GM21528 (cell line): ENCODE data around the gene RNF220.
"Not testable (repeated sequence)": the region's sequence is repeated elsewhere in the genome, so short reads cannot be mapped to it uniquely, and the experiment has no call there.

Experiments
- ATAC-seq: cut with Tn5 transposase; IDR thresholded peaks from one replicate; pipeline ENCODE4 v1.9.1; 2021; ENCODE audit warnings: mild to moderate bottlenecking, moderate library complexity; ENCODE audit not compliant: unreplicated experiment, low FRiP score

RNF220 gene

GRCh38 chr1:44689447-44689765 is 284.4 kb downstream of the RNF220 start:
- no peak for ATAC-seq

DNA sequence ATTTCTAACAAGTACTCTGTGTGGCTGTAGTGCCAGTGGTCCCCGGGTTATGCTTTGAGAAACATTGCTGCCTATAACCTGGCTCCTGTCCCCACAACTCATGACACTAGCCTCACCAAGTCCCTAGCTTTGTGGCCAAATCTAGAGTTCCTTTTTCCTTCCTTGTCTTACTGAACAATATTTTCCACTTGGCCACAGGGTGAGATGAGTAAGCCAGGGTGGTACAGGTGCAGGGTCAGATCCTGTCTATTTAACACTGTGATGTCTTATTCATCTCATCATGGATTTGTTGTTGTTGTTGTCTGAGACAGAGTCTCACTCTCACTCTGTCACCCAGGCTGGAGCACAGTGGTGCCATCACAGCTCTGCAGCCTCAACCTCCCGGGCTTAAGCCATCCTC is 288.1 kb downstream of the RNF220 start:
- no peak for ATAC-seq

GRCh38 chr1:44693900-44694299 is 288.8 kb downstream of the RNF220 start:
- ATAC-seq, result no peak

- ATAC-seq, result peak; percentile 63
Measured at GRCh38 chr1:44694863-44695478, 289.9 kb downstream of the RNF220 start.

GRCh38 chr1:44695671-44696070 is 290.6 kb downstream of the RNF220 start:
- no peak for ATAC-seq

GRCh38 chr1:44696101-44696500 is 291.0 kb downstream of the RNF220 start:
- no peak for ATAC-seq

GRCh38 chr1:44696789-44697345 is 291.8 kb downstream of the RNF220 start:
- no peak for ATAC-seq

DNA sequence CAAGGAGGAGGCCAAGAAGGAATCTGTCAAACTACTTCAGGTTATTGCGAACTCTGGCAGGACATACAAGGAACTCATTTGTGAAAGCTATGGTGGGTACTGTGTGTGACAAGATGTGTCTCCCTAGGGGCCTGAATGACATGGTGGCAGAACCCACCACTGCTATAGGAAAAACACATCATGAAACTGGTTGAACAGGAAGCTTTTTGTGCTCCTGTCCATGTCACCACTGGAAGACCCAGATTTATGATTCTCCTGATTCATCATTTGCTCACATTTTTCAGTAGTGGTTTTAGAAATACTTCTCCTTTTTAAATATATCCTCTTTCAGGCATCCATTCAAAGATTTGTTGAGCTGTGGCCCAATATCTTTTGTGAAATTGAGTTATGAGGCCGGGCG is 293.1 kb downstream of the RNF220 start:
- no peak for ATAC-seq

GRCh38 chr1:44699375-44699774 is 294.3 kb downstream of the RNF220 start:
- ATAC-seq, result not testable (repeated sequence)

GRCh38 chr1:44700573-44700972 is 295.5 kb downstream of the RNF220 start:
- no peak for ATAC-seq

DNA sequence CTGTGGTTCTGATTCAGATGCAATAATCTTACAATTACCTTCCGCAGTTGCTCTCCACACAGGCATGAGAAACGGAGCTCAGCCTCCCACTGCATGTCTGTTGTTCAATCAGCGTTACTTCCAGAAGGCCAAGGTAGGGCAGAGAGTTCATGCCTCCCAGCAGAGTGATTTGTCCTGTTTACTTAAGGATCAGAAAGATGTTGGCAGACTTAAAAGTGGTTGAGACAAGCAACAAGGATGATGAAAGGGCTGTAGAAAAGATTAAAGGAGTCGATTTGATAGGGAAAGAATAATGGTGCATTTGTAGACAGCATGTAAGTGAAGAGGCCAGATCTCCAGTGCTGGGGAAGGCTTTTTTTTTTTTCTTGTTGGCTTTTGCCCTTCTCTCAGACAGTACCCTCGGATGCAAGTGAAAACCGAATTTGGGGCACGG is 296.1 kb downstream of the RNF220 start:
- no peak for ATAC-seq
